Measurements from ENCODE around the gene CLEC10A.

- TF ChIP-seq CTCF (conservative IDR thresholded peaks at IDR 0.05) = no peak
- TF ChIP-seq ZFX (IDR thresholded peaks at IDR 0.05) = no peak
These were observed 52.7 kb downstream of the CLEC10A start for GRCh38 chr17:7027335-7027734.

Measured in C4-2B (cell line).